Left renal pelvis (tissue), 4 donors: ENCODE data around the gene EDN1. TPM values are rescaled to one million over a fixed set of nuclear protein-coding genes. Genes with fewer than 3 reads are reported as not detected.

Experiments used
- DNase-seq, 4 donors: peaks; one replicate each; pipeline ENCODE4 v3.0.0-alpha.2; 2013; ENCODE audit warnings: low read depth in 4 of 4, low spot score in 3 of 4
- polyA plus RNA-seq, 4 donors: library from polyadenylated mRNA; unstranded; fragments of 120-200 nt; gene quantifications; one replicate each; pipeline ENCODE4 v1.2.1, GENCODE V29; 2013; ENCODE audit not compliant: insufficient read length in 4 of 4

The EDN1 gene
- polyA plus RNA-seq, 4 donors: 1.9 to 4.9 (median 4.1) TPM

- DNase-seq: no peak
These were observed 54.1 kb downstream of the EDN1 start for GRCh38 chr6:12344296-12344695.

- DNase-seq: no peak
These were observed 55.0 kb downstream of the EDN1 start for GRCh38 chr6:12344961-12345693.

DNA sequence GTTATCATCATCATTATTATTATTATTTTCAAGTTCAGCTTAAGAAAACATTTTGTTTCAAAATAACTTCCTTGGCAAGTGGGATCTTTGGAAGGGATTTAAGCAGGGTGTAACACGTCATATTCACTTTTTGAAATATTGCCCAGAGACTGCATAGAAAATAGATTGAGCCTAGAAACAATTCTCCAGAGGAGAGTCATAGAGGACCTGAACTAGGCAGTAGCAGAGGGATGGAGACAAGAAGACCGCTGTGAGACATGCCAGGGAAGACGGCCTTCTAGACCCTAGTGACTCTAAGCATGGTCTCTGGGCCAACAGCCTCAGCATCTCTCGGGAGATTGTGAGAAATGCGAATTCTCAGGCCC, 55.5 kb downstream of the EDN1 start:
- DNase-seq: no peak
